Epithelial cell of proximal tubule (primary cell): ENCODE measurements around the gene CD248. TPM values are rescaled to one million over a fixed set of nuclear protein-coding genes. Genes with fewer than 3 reads are reported as not detected.

ENCODE experiments used
- DNase-seq: peaks from one replicate; pipeline ENCODE4 v3.0.0-alpha.2; 2011; ENCODE audit warnings: low read depth
- H3K4me3 ChIP-seq: 2 replicates; pipeline ENCODE4 v1.5.1; 2011; ENCODE audit warnings: low read depth, mild to moderate bottlenecking, low read length
- CTCF ChIP-seq: conservative IDR thresholded peaks from 2 replicates; pipeline ENCODE4 v1.5.1; 2012; ENCODE audit warnings: low read depth, mild to moderate bottlenecking, low read length
- total RNA-seq: library from RNA; depleted of rRNA; stranded (reverse); fragments of >200 nt; gene quantifications from 2 replicates; pipeline ENCODE4 v1.2.3, GENCODE V29; 2015

The CD248 gene
- total RNA-seq, 1 donor from 2014 or later: 1.0 TPM

- no peak overlapping the region for H3K4me3 ChIP-seq
- no peak for TF ChIP-seq CTCF
- DNase-seq: no peak
Measured at GRCh38 chr11:66331542-66332370, 14.9 kb upstream of the CD248 start.

DNA sequence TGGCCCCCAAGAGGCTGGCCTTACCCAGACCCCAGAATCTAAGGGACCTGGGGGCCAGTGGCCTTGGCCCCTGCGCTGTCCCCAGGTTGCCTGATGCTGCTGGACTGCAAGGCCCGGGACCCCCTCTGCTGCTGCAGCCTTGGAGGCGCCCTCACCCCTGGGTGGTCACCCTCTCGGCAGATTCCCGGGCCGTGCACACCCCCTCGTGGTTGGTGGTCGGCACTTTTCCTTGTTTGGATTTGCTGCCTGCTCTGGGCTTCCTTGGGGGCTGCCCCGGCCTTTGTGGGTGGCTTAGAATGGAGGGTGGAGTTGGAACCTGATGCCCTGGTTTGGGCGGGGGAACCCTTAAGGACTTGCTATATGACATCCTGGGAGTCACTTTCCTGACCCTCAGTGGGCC, 14.1 kb upstream of the CD248 start:
- DNase-seq: no peak
- TF ChIP-seq CTCF: no peak
- no peak overlapping the region for H3K4me3 ChIP-seq

DNA sequence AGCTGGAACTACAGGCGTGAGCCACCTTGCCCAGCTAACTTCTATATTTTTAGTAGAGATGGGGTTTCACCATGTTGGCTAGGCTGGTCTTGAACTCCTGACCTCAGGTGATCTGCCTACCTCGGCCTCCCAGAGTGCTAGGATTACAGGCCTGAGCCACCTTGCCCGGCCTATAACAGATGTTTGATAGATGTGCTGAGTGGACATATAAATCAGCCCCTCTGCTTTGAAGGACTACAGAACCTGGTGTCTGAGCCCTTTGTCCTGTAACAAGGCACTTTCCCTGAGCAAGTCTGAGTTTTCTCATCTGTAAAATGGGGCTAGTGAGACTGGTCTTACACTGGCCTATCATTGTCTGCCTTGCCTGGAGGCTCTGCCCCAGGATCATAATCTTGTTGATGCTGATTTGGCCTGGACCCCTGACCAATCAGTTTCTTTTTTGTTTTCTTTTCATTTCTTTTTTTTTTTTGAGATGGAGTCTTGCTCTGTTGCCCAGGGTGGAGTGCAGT, 12.4 kb upstream of the CD248 start:
- no peak overlapping the region for H3K4me3 ChIP-seq
- TF ChIP-seq CTCF: no peak
- DNase-seq: no peak

- DNase-seq: no peak
- TF ChIP-seq CTCF: peak; percentile 92
- H3K4me3 ChIP-seq: no peak overlapping the region
Measured at GRCh38 chr11:66328302-66329144, 11.7 kb upstream of the CD248 start.

DNA sequence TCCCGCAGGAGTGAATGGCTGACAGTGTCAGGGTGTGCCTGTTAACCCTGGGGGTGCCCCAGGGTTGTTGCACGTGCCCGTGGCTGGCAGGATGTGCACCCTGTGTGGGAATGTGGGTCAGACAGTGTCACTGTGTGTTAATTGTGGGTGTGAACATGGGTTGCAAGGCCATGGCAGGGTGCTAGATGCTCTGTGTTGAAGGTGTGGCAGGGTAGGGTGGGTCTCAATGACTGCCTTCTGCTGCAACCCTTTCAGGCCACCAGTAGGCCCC, 11.1 kb upstream of the CD248 start:
- DNase-seq: no peak
- TF ChIP-seq CTCF: no peak
- no peak overlapping the region for H3K4me3 ChIP-seq

- TF ChIP-seq CTCF: peak; percentile 8
- no peak for DNase-seq
- H3K4me3 ChIP-seq: no peak overlapping the region
Measured at GRCh38 chr11:66327171-66328030, 10.6 kb upstream of the CD248 start.
